Central memory CD8-positive, alpha-beta T cell (primary cell): ENCODE data around the gene ING2.

Experiments
- ATAC-seq: fragments of 150-1000 bp; cut with Tn5 transposase; replicated peaks from 2 replicates; pipeline ENCODE4 v1.10.0; 2022; ENCODE audit warnings: mild to moderate bottlenecking, moderate FRiP score, moderate number of reproducible peaks; ENCODE audit not compliant: poor library complexity, severe bottlenecking; ENCODE audit errors: extremely low read depth
- DNase-seq, 2 donors: peaks; one replicate each; pipeline ENCODE4 v3.0.0; 2021; ENCODE audit warnings: low spot score in 2 of 2
- H3K27ac Mint-ChIP-seq: one replicate; pipeline ENCODE4 v1.8.0; 2022; ENCODE audit warnings: low read depth, mild to moderate bottlenecking, moderate library complexity, mixed read lengths
- H3K27me3 Mint-ChIP-seq: one replicate; pipeline ENCODE4 v1.8.0; 2022; ENCODE audit warnings: mixed read lengths
- H3K36me3 Mint-ChIP-seq: one replicate; pipeline ENCODE4 v1.8.0; 2022; ENCODE audit warnings: mild to moderate bottlenecking, moderate library complexity, mixed read lengths; ENCODE audit not compliant: insufficient read depth
- H3K4me1 Mint-ChIP-seq: one replicate; pipeline ENCODE4 v1.8.0; 2022; ENCODE audit warnings: mixed read lengths
- H3K4me3 Mint-ChIP-seq: one replicate; pipeline ENCODE4 v1.8.0; 2022; ENCODE audit warnings: mild to moderate bottlenecking, moderate library complexity, mixed read lengths
- H3K9me3 Mint-ChIP-seq: one replicate; pipeline ENCODE4 v1.8.0; 2022; ENCODE audit warnings: mixed read lengths

ING2 gene

GRCh38 chr4:183505611-183506388 lies 942 bp downstream of the ING2 start:
- Mint-ChIP-seq H3K36me3 (peaks cover 13% of the 10 kb centered on the region), H3K4me1 (peaks cover 14% of the 10 kb centered on the region), H3K27me3 (no peaks in the 10 kb centered on the region), H3K27ac (peak overlapping the region; percentile 89), H3K4me3 (peak overlapping the region; percentile 87), H3K9me3 (no peaks in the 10 kb centered on the region)
- ATAC-seq = peak; percentile 25
- peak; percentile 76 to 86 for DNase-seq

- ATAC-seq (no peak), DNase-seq (no peak)
- Mint-ChIP-seq H3K4me3 (peak overlapping the region; percentile 87), H3K4me1 (peaks cover 14% of the 10 kb centered on the region), H3K9me3 (no peaks in the 10 kb centered on the region), H3K36me3 (peaks cover 15% of the 10 kb centered on the region), H3K27me3 (no peaks in the 10 kb centered on the region), H3K27ac (peak overlapping the region; percentile 89)
Measured at GRCh38 chr4:183506389-183506735, 1.5 kb downstream of the ING2 start.

GRCh38 chr4:183507925-183508696 lies 3.3 kb downstream of the ING2 start:
- Mint-ChIP-seq H3K4me3 (no peak overlapping the region), H3K36me3 (peaks cover 18% of the 10 kb centered on the region), H3K27ac (no peak overlapping the region), H3K9me3 (no peaks in the 10 kb centered on the region), H3K27me3 (no peaks in the 10 kb centered on the region), H3K4me1 (peaks cover 8% of the 10 kb centered on the region)
- DNase-seq = no peak
- ATAC-seq = no peak

GRCh38 chr4:183508697-183509335 lies 4.0 kb downstream of the ING2 start:
- Mint-ChIP-seq H3K27ac (no peak overlapping the region), H3K36me3 (peaks cover 18% of the 10 kb centered on the region), H3K4me3 (no peak overlapping the region), H3K27me3 (no peaks in the 10 kb centered on the region), H3K4me1 (peaks cover 1% of the 10 kb centered on the region), H3K9me3 (no peaks in the 10 kb centered on the region)
- DNase-seq (no peak), ATAC-seq (no peak)

GRCh38 chr4:183515411-183515810 lies 10.6 kb downstream of the ING2 start:
- DNase-seq (no peak), ATAC-seq (no peak)
- Mint-ChIP-seq H3K27ac (no peak overlapping the region), H3K9me3 (no peaks in the 10 kb centered on the region), H3K4me1 (no peaks in the 10 kb centered on the region), H3K36me3 (peaks cover 6% of the 10 kb centered on the region), H3K27me3 (no peaks in the 10 kb centered on the region), H3K4me3 (no peak overlapping the region)

- Mint-ChIP-seq H3K36me3 (peaks cover 4% of the 10 kb centered on the region), H3K27ac (no peak overlapping the region), H3K4me3 (no peak overlapping the region), H3K4me1 (no peaks in the 10 kb centered on the region), H3K27me3 (no peaks in the 10 kb centered on the region), H3K9me3 (no peaks in the 10 kb centered on the region)
- ATAC-seq = no peak
- DNase-seq = no peak
Measured at GRCh38 chr4:183517194-183517593, 12.3 kb downstream of the ING2 start.

- H3K27ac Mint-ChIP-seq = no peak overlapping the region
- H3K9me3 Mint-ChIP-seq = no peaks in the 10 kb centered on the region
- DNase-seq = no peak
- peaks cover 4% of the 10 kb centered on the region for H3K27me3 Mint-ChIP-seq
- H3K4me3 Mint-ChIP-seq = no peak overlapping the region
- H3K4me1 Mint-ChIP-seq = no peaks in the 10 kb centered on the region
- no peak for ATAC-seq
- H3K36me3 Mint-ChIP-seq = peaks cover 4% of the 10 kb centered on the region
Measured at GRCh38 chr4:183517781-183518180, 12.9 kb downstream of the ING2 start.

- DNase-seq = no peak
- no peak for ATAC-seq
- Mint-ChIP-seq H3K27ac (no peak overlapping the region), H3K4me3 (no peak overlapping the region), H3K36me3 (no peaks in the 10 kb centered on the region), H3K9me3 (no peaks in the 10 kb centered on the region), H3K4me1 (no peaks in the 10 kb centered on the region), H3K27me3 (peaks cover 48% of the 10 kb centered on the region)
Measured at GRCh38 chr4:183522821-183523220, 18.0 kb downstream of the ING2 start.

- Mint-ChIP-seq H3K4me1 (no peaks in the 10 kb centered on the region), H3K36me3 (no peaks in the 10 kb centered on the region), H3K9me3 (no peaks in the 10 kb centered on the region), H3K27ac (no peak overlapping the region), H3K27me3 (peaks cover 72% of the 10 kb centered on the region), H3K4me3 (no peak overlapping the region)
- no peak for DNase-seq
- ATAC-seq = no peak
Measured at GRCh38 chr4:183527326-183527725, 22.5 kb downstream of the ING2 start.

GRCh38 chr4:183532821-183533220 lies 28.0 kb downstream of the ING2 start:
- Mint-ChIP-seq H3K4me1 (no peaks in the 10 kb centered on the region), H3K27ac (no peak overlapping the region), H3K4me3 (no peak overlapping the region), H3K9me3 (no peaks in the 10 kb centered on the region), H3K27me3 (peaks cover 28% of the 10 kb centered on the region), H3K36me3 (no peaks in the 10 kb centered on the region)
- ATAC-seq = no peak
- DNase-seq = no peak

GRCh38 chr4:183533698-183534097 lies 28.8 kb downstream of the ING2 start:
- peaks cover 35% of the 10 kb centered on the region for H3K27me3 Mint-ChIP-seq
- no peaks in the 10 kb centered on the region for H3K36me3 Mint-ChIP-seq
- no peak for ATAC-seq
- H3K4me1 Mint-ChIP-seq = no peaks in the 10 kb centered on the region
- no peak overlapping the region for H3K27ac Mint-ChIP-seq
- DNase-seq = no peak
- no peak overlapping the region for H3K4me3 Mint-ChIP-seq
- no peaks in the 10 kb centered on the region for H3K9me3 Mint-ChIP-seq

- Mint-ChIP-seq H3K4me3 (no peak overlapping the region), H3K27me3 (peaks cover 45% of the 10 kb centered on the region), H3K4me1 (no peaks in the 10 kb centered on the region), H3K27ac (no peak overlapping the region), H3K9me3 (peaks cover 6% of the 10 kb centered on the region), H3K36me3 (peaks cover 2% of the 10 kb centered on the region)
- no peak for DNase-seq
- ATAC-seq = no peak
Measured at GRCh38 chr4:183540410-183541009, 35.7 kb downstream of the ING2 start.
